Measurements from ENCODE around the gene SALL1.

DNA sequence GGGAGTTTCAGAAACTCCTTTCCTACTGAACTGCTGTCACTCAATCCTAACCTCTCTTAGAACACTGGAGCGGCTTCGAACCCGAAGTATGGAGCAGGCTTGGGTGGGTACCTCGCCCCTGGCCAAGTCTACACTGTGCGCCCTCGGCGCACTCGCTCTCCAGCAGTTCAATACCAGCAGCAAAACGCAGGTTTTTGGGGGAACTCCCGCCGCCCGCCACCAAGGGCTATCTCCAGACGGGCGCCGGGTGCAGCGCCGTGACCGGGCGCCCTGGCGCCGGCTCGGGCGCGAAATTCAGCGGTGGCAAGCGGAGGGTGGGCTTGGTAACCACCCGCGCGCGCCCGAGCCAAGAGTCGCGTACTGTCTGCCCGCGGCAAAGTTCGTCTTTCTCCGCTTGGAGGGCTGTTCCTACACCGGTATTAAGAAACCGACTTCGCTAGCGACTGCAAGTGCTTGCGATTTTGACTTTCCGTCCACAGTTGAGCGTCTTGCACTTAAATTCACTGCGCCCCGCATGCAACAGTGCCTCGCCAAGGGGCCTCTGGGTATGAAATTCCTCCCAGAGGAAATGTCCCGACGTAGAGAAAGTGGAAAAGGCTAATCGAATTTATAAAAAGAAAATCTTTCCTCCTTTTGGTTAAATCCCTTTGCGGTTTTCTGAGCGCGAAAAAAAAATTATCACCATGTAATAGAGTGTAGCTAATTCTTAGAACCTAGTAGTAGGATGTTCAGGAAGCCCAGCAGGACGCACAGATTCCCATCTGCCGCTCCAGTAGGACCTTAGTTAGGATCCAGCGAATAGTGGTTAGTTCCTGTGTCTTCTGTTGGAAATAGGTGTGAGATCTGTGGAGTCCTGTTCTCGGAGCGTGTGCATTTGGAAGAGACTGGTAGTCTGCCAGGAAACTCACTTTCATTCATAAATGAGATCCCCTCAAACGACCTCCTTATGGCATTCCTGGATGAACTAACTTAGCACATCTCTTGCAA, 5.0 kb upstream of the SALL1 start:
- no peak for TF ChIP-seq MAX (IDR thresholded peaks at IDR 0.05)
- TF ChIP-seq POLR2AphosphoS5 (IDR thresholded peaks at IDR 0.05; ENCODE audit: low read depth, low read length): no peak
- no peak for TF ChIP-seq CTCF (IDR thresholded peaks at IDR 0.05; ENCODE audit: control extremely low read depth in 1 of 3, insufficient read depth in 1 of 3, low read depth in 1 of 3, low read length in 3 of 3)

Data from H1 (cell line).